Cardiac fibroblast (primary cell): ENCODE results near the gene ST6GALNAC3.

Experiments used
- DNase-seq, 2 donors: peaks; one replicate each; pipeline versions ENCODE4 v3.0.0 to v3.0.0-alpha.2; 2010; ENCODE audit warnings: low read depth in 2 of 2
- H3K4me3 ChIP-seq, 2 donors: replicated peaks in 1 of 2; 1 replicate in 1 of 2; 2 replicates in 1 of 2; pipeline ENCODE4 v1.5.1; 2011; ENCODE audit warnings: low read depth in 2 of 2, low read length in 2 of 2, mild to moderate bottlenecking in 2 of 2, moderate library complexity in 1 of 2
- CTCF ChIP-seq: IDR thresholded peaks from one replicate; pipeline ENCODE4 v1.5.1; 2011; ENCODE audit warnings: low read depth, mild to moderate bottlenecking, low read length, inconsistent platforms

ST6GALNAC3 gene

GRCh38 chr1:76080552-76081079 lies 6.1 kb downstream of the ST6GALNAC3 start:
- TF ChIP-seq CTCF: no peak
- no peak overlapping the region for H3K4me3 ChIP-seq
- no peak for DNase-seq

- no peak for DNase-seq
- no peak for TF ChIP-seq CTCF
- no peak overlapping the region for H3K4me3 ChIP-seq
Measured at GRCh38 chr1:76082062-76082461, 7.5 kb downstream of the ST6GALNAC3 start.

- no peak for DNase-seq
- TF ChIP-seq CTCF: no peak
- no peak overlapping the region for H3K4me3 ChIP-seq
Measured at GRCh38 chr1:76083189-76083588, 8.6 kb downstream of the ST6GALNAC3 start.

- DNase-seq: peak in 1 of 2 donors; percentile 18
Measured at GRCh38 chr1:76084029-76084627, 9.6 kb downstream of the ST6GALNAC3 start.

GRCh38 chr1:76084685-76085084 lies 10.1 kb downstream of the ST6GALNAC3 start:
- TF ChIP-seq CTCF: no peak
- no peak for DNase-seq

More at GRCh38 chr1:76084029-76084627, 9.6 kb downstream of the ST6GALNAC3 start:
- TF ChIP-seq CTCF: no peak
- no peak overlapping the region for H3K4me3 ChIP-seq

GRCh38 chr1:76086109-76086508 lies 11.6 kb downstream of the ST6GALNAC3 start:
- no peak for TF ChIP-seq CTCF
- DNase-seq: no peak
- no peak overlapping the region for H3K4me3 ChIP-seq

More at GRCh38 chr1:76084685-76085084, 10.1 kb downstream of the ST6GALNAC3 start:
- no peak overlapping the region for H3K4me3 ChIP-seq

GRCh38 chr1:76086597-76086996 lies 12.1 kb downstream of the ST6GALNAC3 start:
- DNase-seq: no peak
- no peak overlapping the region for H3K4me3 ChIP-seq
- no peak for TF ChIP-seq CTCF
